HG02943 (cell line): ENCODE results near the gene POLR3B.
A peak's percentile ranks its signal among the peaks of the same experiment; 100 is the strongest.
"Not testable (repeated sequence)": the region's sequence is repeated elsewhere in the genome, so short reads cannot be mapped to it uniquely, and the experiment has no call there.

Experiments
- ATAC-seq: cut with Tn5 transposase; IDR thresholded peaks from one replicate; pipeline ENCODE4 v1.9.1; 2021; ENCODE audit warnings: mild to moderate bottlenecking, low read depth, moderate library complexity; ENCODE audit not compliant: unreplicated experiment

Gene POLR3B

DNA sequence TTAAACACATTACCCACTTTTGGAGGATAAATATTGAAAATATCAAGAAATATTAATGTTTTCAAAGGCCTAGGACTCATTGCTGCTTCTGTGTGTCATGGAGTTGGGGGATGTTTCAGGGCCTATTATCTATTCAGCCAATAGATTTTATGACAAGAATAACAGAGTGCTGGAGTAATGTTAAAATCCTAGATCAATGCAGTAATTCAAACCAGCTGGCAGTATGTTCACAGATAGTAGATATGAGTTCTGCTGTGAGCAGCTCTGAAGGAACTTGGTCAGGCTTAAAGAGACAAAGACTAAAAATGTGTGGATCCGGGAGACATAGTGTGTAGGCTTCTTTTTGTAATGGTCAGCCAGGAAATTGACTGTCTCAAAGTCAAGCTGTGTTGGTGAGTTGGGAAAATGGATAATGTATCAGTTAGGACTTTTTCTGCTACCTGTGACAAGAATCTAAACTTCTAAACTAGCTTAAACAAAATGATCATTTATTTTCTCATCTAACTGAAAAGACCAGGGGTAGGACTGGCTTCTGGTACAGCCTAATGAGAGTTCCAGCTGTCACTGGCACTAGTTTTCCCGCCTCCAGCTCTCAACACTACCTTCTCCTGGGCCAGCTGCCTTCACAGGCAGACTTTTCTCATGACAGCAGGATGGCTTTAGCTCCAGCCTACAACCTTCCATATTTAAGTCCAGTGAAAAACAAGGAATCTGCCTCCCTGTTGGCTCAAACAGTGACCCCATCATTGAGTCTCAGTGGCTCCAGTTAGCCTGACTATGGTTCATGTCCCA is 16.3 kb upstream of the POLR3B start:
- ATAC-seq: no peak

DNA sequence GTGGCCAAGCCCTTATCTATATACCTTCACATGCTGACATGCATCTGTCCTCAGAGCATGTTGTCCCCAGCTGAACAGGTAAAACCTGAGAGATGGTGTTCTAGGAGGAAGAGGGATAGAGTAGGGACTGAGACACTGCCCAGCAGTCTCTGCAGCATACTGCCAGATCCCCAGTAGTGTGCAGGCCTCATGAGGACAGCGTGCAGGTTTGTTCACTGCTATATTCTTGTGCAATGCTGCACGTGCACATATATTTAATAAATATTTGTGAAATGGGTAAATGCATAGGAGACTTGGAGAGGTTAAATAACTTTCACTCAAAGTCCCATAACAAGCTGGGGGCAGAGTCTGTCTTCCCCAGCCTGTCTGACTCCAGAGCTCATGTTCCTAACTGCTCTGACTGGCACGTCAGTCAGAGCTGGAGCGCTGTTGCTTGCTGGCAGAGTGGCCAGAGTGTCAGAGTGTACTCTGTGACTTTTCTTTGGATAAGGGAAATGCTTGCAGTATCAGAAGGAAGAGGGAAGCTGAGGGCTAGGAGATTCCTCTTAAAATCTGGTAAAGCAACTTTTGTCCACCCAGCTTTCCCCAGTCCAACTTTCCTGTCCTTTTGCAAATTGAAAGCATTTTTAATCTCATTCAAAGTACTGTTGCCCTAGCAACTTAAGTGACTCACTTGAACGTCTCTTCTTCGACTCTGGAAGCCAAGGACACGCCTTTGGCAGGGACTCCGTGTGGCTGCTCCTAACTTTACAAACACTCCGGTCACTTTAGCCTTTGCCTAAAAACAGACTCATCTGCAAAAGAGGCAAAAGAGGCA is 14.9 kb upstream of the POLR3B start:
- ATAC-seq: no peak

DNA sequence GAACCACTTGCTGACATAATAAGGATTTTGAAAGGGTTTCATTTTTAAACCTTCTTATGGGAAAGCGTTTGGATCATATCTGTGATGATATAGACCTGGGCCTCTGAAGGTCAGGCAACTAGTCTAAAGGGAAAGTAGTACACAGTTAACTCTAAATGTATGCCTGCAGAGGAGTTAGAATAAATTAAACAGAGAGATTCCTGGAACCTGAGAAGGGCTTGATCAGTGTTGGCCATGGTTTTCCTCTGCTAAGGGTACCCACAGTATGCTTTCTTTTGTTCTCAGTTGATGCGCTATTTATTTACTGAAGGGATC is 14.4 kb upstream of the POLR3B start:
- ATAC-seq: no peak

DNA sequence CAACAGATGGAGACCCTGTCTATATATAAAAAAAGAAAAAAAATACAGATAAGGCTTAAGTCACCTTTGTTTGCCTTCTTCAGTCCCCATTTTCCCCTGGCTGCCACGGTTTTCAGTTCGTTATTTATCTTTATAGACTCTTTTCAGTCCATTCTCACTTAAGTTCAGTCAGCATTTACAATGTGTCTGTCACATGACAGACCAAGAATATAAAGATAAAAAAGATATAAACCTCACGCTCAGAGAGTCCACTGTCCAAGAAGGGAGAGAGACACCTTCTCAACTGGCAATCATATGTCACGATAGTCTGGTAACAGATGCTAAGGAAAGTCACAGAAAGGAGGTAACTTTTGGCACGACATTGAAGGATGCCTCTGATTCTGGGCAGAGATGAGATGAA is 13.4 kb upstream of the POLR3B start:
- ATAC-seq: no peak

DNA sequence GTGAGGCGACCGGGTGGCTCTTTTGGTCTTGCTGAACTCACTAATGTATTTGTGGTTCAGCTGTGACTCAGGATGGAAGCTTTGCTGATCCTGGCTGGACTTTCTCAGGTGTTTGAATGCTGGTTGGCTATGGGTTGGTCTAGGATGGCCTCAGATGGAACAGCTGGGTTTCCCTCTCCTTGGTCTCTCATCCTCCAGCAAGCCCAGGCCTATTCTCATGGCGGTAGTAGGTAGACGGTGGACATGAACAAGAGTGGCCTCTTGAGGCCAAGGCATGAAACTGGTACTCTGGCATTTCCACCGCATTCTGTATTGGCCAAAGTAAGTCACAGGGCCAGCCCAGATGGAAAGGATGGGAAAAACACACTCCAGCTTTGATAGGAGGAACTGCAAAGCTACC is 11.8 kb upstream of the POLR3B start:
- no peak for ATAC-seq

DNA sequence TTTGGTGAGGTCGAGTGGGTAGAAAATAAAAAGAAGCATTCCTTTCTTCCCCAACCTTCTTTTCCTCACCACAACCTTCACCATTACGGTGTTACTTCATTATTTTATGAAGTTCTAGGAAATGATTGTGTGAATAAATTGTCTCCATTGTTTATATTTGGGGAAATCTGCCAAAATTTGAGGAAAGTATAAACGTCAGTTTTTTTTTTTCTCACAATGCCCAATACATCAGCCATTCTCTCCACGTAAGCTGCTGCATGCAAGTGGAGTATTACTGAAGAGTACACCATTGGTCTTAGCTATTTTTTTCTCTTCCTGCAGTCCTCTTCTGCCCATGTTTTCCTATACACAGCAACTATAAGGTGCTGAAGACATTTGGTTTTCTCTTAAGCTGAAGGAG is 9.1 kb upstream of the POLR3B start:
- no peak for ATAC-seq

DNA sequence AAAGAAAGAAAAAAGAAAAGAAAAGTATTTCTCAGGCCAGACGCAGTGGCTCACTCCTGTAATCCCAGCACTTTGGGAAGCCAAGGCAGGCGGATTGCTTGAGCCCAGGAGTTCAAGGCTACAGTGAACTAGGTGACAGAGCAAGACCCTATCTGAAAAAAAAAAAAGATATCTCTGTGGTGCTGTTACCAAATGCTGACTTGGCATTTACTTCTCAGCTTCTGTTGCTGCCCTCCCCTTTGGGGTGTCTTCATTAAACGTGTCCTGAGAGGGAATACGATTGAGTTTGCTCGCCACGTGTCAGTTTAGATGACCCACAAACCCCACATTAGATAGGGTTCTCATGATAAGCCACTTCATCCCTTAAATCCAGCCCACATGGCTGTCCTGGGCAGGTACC is 4.4 kb upstream of the POLR3B start:
- no peak for ATAC-seq

DNA sequence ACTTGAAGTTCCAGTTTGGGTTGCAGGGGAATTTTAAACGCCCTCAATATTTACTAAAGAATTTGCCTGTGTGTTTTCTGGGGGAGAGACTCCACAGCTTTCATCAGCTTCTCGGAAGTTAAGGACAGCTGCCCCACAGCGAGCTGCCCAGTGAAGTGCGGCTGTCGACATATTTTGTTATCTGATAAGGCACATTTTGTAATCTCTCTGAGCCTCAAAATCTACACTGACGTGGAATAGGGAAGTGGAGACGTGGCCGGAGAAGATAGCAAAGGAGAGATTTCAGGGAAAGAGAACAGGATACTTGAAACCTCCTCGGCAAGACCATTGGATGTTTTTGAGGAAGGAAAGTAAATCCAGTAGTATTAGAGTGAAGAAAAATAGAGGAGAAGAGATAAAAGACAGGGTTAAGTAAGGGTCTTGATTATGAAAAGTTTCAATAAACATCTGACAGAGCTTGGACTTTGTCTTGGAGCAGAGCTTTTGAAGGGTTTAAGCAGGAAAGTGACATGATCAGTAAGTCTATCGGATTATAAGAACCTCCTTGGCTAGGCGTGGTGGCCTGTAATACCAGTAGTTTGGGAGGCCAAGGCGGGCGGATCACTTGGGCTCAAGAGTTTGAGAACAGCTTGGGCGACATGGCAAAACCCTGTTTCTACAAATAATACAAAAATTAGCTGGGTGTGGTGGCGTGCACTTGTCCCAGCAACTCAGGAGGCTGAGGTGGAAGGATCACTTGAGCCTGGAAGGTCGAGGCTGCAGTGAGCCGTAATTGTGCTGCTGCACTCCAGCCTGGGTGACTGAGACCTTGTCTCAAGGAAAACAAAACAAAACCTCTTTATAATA is 1.1 kb downstream of the POLR3B start:
- peak; percentile 13 for ATAC-seq

DNA sequence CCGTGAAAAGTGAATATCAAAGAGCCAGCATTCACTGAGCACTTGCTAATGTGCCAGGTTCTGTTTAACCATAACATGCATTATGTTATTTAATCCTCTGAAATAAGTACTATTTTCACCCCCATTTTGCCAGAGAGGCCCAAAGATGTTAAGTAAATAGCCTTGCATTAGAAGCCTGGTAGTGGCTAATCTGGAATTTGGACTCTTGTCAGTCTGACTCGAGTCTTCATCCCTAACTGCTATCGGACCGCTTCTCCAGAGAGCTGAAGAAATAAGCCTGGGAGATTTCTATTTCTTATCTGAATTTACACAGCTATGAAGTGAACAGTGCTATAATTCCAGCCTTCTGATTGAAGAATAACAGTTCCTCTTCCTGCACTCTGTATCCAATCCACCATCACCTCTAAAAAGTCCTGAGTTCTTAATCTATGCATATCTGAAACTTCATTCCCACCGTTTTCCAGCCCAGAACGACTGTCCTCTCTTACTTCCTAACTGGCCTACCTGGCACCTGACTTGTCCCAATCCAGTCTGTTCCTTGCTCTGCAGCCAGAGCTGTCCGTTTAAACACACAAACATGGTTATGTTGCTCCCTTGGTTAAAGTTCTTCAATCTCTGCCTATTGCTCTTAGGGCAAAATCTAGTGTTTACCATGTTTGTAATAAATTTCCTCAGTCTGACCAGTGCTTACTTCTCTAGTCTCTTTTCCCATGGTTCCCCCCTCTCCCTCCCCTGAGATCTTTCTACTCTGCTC is 2.3 kb downstream of the POLR3B start:
- ATAC-seq: no peak

DNA sequence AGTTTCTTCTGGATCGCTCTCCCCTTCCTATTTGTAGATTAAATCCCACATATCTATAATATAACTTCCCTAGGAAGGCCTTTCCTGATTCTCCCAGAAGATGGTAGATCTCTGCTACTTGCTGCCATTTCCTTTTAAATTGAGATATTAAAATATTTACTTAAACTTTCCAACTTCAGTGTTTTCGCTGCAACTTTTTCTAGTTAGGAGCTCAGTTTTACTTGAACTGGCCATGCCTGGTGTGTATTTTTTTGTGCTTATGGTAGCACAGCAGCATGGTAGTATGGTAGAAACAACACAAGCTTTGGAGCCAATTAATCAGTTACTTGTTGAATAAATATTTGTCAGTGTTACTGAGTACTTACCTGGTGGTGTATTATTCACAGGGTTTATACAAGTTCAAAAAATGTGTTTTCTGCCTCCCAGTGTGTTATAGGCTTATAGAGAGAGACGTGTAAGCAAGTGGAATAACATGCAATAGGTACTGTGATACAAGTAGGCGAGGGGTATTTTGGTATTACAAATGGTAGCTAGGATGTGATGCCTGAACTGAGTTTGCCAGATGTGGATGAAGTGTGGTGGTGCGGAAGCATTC is 2.9 kb downstream of the POLR3B start:
- no peak for ATAC-seq

DNA sequence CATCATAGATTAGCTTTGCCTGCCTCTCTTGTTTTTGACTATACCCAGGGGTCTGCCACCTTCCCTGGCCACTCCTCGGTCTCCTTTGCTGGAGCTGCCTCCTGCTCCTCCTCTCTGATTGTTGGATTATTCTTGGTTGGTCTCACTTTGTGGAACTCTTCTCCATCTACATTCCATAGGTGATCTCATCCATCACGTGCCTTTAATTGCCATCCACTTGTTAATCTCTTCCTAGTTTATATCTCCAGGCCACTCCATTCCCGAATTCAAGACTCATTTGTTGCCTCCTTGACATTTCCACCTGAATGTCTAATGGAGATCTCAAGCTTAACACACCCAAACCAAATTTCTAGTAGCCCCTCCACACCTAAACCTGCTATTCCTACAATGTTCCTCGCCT is 5.4 kb downstream of the POLR3B start:
- no peak for ATAC-seq

DNA sequence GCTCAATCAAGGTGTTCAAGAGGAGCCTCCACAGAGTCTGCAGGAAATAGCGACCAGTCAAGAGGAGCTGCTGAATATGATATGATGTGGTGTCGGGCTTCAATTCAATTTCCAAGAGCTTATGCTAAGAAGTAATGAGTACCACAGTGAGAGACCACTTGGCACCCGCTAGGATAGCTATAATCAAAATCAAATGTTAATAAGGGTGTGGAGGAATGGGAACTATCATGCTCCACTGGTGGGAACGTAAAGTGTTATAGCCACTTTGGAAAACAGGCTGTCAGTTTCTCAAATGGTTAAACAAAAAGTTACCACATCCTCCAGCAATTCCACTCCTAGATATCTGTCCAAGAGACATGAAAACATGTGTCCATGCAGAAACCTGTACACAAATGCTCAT is 6.7 kb downstream of the POLR3B start:
- ATAC-seq: no peak

DNA sequence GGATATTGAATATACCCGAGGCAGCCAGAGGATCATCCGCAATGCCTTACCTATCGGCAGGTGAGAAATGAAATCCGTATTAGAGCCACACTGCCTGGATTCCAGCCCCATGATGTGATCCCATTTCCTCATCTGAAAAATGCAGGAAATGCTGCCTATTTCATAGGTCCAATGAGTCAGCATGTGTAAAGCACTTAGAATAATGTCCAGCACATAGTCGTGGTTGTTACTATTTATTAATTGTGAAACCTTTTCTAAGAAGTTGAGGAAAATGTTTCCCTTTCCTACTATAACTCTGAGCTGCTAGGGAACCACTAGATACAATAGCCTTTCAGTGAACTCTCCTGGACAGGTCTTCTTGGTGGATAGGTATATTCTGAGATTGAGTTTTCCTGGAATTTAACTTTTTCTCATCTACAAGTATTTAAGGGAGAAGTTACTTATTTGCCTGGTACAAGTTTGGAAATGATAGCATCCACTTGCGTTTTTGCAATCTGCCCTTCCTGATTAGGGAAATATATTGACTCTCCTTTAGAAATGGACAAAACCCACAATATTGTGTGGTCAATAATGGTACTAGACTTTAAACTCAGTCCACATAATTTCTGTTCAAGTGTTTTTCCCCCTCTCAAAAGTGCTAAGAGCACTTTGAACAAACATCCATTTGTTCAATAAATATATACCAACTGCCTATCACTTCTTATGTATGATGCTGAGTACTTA is 12.2 kb downstream of the POLR3B start:
- ATAC-seq: no peak

DNA sequence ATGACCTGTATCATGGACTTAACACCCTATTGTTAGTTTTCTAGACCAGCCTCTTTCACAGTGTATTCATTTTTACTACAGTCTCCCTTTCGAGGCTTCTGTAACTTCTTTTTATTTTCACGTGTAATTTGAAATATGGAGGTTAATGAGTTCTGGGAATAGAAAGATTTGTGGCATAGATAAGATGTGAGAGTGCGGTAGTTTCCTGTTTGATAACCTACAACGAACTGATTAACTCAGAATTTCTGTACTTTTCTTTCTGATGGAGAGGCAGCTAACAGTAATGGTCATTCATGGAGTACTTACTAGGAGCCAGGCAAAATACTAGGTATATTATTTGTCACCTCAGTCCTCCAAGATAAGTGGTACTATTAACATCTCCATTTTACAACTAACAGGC is 21.2 kb downstream of the POLR3B start:
- no peak for ATAC-seq

DNA sequence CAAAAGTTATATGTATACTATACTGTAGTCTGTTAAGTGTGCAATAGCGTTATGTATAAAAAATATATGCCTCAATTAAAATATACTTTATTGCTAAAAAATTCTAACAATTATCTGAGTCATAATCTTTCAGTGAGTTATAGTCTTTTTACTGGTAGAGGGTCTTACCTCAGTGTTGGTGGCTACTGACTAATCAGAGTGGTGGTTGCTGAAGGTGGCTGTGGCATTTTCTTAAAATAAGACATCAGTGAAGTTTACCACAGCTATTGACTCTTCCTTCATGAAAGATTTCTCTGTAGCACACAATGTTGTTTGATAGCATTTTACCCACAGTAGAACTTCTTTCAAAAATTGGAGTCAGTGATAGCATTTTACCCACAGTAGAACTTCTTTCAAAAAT is 23.4 kb downstream of the POLR3B start:
- no peak for ATAC-seq

DNA sequence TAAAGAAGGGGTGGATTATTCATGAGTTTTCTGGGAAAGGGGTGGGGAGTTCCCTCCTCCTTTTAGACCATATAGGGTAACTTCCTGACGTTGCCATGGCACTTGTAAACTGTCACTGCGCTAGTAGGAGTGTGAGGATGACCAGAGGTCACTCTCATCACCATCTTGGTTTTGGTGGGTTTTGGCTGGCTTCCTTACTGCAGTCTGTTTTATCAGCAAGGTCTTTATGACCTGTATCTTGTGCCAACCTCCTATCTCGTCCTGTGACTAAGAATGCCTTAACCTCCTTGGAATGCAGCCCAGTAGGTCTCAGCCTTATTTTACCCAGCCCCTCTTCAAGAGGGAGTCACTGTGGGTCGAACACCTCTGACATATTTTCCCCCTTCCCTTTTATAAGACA is 24.3 kb downstream of the POLR3B start:
- ATAC-seq: not testable (repeated sequence)

DNA sequence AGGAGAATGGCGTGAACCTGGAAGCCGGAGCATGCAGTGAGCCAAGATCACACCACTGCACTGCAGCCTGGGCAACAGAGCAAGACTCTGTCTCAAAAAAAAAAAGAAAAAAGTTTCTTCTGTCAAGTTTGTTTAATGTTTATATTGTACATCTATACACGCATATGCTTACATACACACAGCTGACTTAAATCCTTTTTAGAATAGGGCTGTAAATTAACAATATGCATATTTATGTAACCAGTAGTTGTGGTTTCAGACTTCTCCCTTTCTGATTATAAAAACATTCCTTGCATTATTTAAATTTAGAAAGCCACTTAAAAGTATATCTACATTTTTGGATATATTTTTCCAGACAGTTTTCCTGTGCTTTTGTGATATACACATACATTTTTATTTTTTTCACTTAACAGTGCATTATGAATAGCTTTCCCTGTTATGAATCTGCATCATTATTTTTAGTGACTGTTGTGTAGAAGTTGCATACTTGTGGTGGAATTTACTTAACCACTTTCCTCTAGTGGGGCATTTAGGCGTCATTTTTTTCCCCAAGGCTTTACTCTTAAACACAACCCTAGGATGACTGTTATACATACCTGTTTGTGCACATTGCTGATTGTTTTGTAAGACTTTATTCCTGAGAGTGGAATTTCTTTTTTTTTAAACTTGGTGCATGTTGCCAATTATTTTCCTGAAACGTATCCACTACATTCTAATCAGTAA is 29.4 kb downstream of the POLR3B start:
- ATAC-seq: no peak

DNA sequence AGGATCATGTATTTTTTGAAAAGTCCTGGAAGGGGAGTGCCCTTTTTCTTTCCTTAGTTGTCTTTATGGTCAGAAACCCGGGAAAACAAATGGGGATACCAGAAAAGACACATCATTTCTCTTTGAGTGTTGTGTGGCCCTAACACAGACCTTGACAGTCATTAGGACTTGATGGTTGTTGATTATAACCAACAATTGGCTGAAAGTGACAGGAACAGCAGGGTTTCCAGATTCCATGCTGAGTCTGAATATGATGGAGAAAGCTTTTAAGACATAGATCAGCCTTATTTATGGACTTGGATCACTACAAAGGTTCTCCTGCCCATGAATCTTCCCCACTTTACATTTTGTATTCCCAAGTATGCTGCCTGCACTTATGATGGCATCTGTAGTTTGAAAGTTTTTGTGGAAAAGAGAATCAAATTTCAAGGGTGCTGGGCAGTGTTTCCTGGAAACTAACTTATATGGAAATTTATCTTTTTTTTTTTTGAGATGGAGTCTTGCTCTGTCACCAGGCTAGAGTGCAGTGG is 30.4 kb downstream of the POLR3B start:
- no peak for ATAC-seq

DNA sequence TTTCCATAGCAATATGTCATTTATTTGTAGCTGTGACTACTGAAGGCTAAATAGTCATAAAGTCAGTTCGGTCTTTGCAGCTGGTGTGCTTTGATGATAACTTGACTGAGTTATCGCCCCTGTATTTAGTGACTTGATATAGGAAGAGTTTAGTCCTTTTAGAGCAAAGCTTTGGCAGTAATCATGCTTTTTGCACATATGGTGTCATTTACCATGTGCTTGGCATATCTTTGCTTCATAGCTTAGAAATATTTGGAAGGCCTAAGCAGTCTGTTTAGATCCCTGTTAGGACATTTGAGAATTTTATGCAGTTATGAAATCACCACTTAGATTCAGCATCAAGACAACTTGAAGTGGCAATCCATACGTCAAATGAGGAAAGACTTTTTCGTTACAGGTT is 31.6 kb downstream of the POLR3B start:
- ATAC-seq: no peak
